ENCODE measurements around the gene PRG2.

PRG2 gene

DNA sequence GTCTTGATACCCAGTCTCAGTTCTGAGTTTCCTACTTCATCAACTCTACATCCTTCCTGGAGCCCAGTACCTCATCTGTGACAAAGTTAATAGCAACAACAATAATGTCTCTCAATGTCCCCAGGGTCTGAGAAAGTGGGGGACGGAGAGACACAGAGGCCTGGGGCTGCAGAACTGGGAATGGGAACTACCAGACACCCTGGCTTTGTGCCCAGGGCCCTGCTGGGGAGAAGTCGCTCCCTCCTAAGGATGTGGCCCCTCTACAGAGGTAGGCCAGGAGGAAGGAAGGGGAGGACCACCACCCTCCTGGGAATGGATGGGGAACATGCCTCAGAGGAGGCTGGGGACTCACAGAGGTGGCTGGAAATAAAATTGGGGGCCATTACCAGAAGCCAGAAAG, 15.0 kb downstream of the PRG2 start:
- Histone ChIP-seq H3K4me3 (ENCODE audit: low read depth, low read length) (no peak overlapping the region), H3K27me3 (ENCODE audit: insufficient read depth, low read depth, severe bottlenecking) (peaks cover 78% of the 10 kb centered on the region), H3K9me3 (ENCODE audit: severe bottlenecking) (no peaks in the 10 kb centered on the region), H3K27ac (no peak overlapping the region), H3K36me3 (no peaks in the 10 kb centered on the region)
- no peak for DNase-seq
- TF ChIP-seq, protein P1, sequence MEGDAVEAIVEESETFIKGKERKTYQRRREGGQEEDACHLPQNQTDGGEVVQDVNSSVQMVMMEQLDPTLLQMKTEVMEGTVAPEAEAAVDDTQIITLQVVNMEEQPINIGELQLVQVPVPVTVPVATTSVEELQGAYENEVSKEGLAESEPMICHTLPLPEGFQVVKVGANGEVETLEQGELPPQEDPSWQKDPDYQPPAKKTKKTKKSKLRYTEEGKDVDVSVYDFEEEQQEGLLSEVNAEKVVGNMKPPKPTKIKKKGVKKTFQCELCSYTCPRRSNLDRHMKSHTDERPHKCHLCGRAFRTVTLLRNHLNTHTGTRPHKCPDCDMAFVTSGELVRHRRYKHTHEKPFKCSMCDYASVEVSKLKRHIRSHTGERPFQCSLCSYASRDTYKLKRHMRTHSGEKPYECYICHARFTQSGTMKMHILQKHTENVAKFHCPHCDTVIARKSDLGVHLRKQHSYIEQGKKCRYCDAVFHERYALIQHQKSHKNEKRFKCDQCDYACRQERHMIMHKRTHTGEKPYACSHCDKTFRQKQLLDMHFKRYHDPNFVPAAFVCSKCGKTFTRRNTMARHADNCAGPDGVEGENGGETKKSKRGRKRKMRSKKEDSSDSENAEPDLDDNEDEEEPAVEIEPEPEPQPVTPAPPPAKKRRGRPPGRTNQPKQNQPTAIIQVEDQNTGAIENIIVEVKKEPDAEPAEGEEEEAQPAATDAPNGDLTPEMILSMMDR (IDR thresholded peaks at IDR 0.05; ENCODE audit: low read depth, low read length) = no peak

DNA sequence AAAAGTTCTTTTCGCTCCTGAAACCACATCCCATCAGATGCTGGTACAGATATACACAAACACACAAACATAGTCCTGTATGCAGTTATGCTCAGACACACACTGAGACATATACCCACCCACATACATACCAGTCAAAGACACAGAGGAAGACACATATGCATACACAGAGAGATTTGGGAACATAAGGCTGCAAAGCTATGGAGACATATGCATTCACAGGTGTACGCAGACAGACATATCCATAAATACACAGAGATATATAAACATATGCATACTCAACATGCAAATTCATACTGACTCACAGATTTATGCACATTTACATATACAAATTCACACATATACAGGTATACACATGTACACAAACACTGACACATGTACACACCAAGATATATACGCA, 15.5 kb downstream of the PRG2 start:
- Histone ChIP-seq H3K4me3 (ENCODE audit: low read depth, low read length) (no peak overlapping the region), H3K9me3 (ENCODE audit: severe bottlenecking) (no peaks in the 10 kb centered on the region), H3K36me3 (no peaks in the 10 kb centered on the region), H3K27ac (no peak overlapping the region), H3K27me3 (ENCODE audit: insufficient read depth, low read depth, severe bottlenecking) (peaks cover 78% of the 10 kb centered on the region)
- DNase-seq = no peak
- TF ChIP-seq, protein P1 (IDR thresholded peaks at IDR 0.05; ENCODE audit: low read depth, low read length) = no peak

DNA sequence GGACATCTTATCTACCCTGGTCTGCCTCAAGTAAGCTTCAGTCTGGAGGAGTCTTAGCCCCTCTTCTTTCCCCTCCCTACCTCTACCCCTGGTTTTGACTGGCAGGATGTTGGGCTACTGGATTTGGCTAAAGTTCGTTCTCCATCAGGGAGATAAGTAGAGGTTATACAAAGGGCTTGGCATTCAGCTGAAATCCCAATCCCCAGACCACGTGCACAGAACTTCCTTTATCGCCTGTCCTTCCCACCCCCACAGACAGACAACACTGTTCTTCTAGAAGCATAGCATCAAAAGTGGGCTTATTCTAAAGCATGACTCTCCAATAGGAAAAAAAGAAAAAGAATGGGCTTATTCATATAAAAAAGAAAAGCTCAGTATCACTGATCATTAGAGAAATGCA, 17.3 kb downstream of the PRG2 start:
- no peaks in the 10 kb centered on the region for H3K36me3 ChIP-seq
- no peak for DNase-seq
- TF ChIP-seq, protein P1 (IDR thresholded peaks at IDR 0.05; ENCODE audit: low read depth, low read length) = no peak
- peaks cover 76% of the 10 kb centered on the region for H3K27me3 ChIP-seq (ENCODE audit: insufficient read depth, low read depth, severe bottlenecking)
- no peak overlapping the region for H3K4me3 ChIP-seq (ENCODE audit: low read depth, low read length)
- no peak overlapping the region for H3K27ac ChIP-seq
- no peaks in the 10 kb centered on the region for H3K9me3 ChIP-seq (ENCODE audit: severe bottlenecking)

DNA sequence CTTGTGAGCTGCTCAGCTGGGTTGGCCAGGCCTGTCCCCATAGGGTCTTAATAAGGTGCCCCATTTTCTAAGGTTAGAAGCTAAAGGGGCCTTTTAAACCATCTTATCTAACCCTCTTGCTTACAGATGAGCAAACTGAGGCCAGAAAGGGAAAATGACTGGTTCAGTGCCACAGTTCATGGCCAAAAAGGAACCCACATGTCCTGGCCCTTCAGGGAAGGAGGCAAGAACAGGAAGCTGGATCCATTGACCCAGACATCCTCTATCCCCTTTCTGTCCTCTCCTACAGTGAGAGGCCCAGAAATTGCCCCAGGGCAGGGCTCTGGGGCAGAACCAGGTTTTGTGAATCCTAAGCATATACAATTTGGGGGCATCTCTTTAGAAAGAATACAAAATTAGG, 19.5 kb downstream of the PRG2 start:
- Histone ChIP-seq H3K4me3 (ENCODE audit: low read depth, low read length) (no peak overlapping the region), H3K9me3 (ENCODE audit: severe bottlenecking) (no peaks in the 10 kb centered on the region), H3K36me3 (no peaks in the 10 kb centered on the region), H3K27ac (no peak overlapping the region), H3K27me3 (ENCODE audit: insufficient read depth, low read depth, severe bottlenecking) (peaks cover 82% of the 10 kb centered on the region)
- no peak for DNase-seq
- TF ChIP-seq, protein P1 (IDR thresholded peaks at IDR 0.05; ENCODE audit: low read depth, low read length) = no peak

DNA sequence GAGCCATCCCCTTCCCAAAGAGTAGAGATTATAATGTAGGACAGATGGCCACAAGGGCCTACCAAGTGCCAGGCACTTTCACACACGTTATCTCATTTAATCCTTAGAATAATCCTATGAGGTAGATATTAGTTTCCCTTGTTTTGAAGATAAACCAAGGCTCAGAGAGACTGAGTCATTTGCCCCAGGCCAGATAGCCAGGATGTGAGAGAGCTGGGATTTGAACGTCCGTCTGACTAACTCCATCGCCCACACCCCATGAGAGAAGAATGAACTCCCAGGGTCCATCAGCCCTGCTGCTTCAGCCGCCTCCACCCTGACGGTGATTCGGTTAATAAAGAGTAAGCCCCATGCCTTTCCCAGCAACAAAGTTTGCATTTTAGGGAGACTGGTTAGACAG, 20.2 kb downstream of the PRG2 start:
- peak; percentile 25 for DNase-seq
- no peaks in the 10 kb centered on the region for H3K9me3 ChIP-seq (ENCODE audit: severe bottlenecking)

DNA sequence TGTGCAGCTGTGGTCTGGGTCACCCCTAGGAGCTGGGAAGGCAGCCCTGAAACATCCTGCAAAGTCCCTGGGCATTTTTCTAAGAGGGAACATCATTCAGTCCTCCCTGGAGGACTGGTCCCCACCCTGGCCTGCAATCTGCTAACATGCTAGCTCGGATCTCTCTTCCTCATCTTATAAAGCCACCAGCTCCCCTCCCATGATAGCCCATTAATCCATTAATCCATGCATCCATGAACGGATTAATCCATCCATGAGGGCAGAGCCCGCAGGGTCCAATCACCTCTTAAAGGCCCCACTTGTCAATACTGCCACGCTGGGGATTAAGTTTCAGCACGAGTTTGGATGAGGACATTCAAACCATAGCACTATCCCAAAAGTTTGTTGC, 21.6 kb downstream of the PRG2 start:
- Histone ChIP-seq H3K4me3 (ENCODE audit: low read depth, low read length) (no peak overlapping the region), H3K9me3 (ENCODE audit: severe bottlenecking) (no peaks in the 10 kb centered on the region), H3K36me3 (no peaks in the 10 kb centered on the region), H3K27me3 (ENCODE audit: insufficient read depth, low read depth, severe bottlenecking) (peaks cover 88% of the 10 kb centered on the region), H3K27ac (no peak overlapping the region)
- TF ChIP-seq, protein P1 (IDR thresholded peaks at IDR 0.05; ENCODE audit: low read depth, low read length) = no peak
- DNase-seq = peak; percentile 37

More for the DNA sequence above, 20.2 kb downstream of the PRG2 start:
- TF ChIP-seq, protein P1 (IDR thresholded peaks at IDR 0.05; ENCODE audit: low read depth, low read length) = no peak
- Histone ChIP-seq H3K4me3 (ENCODE audit: low read depth, low read length) (no peak overlapping the region), H3K27me3 (ENCODE audit: insufficient read depth, low read depth, severe bottlenecking) (peaks cover 82% of the 10 kb centered on the region), H3K27ac (no peak overlapping the region), H3K36me3 (no peaks in the 10 kb centered on the region)
